Measurements from ENCODE around the gene VANGL1.

Gene VANGL1

DNA sequence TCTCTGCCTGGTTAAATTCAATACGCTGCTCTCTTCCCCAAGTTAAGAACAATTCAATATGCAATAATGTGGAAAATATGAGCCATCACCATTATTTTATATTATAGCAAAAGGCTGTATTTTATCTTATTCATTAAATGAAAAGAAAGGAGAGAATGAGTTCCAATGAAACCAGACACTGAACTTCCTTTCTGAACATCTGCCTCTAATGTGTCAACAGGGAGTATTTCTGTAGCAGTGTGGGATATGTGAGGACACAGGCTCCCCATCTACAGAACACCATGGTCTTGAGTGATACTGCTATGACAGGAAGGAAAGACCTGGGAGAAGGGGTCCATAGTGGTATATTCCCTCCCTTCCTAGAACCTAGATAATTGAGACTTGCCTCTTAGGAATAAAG lies 80.5 kb downstream of the VANGL1 start:
- ATAC-seq, result no peak
- H3K27ac Mint-ChIP-seq, result no peak overlapping the region
- no peak for DNase-seq (ENCODE audit: low spot score in 2 of 2)
- H3K4me3 Mint-ChIP-seq, result no peak overlapping the region
- H3K9me3 Mint-ChIP-seq, result no peaks in the 10 kb centered on the region
- H3K36me3 Mint-ChIP-seq, result no peaks in the 10 kb centered on the region
- H3K4me1 Mint-ChIP-seq, result no peaks in the 10 kb centered on the region

GRCh38 chr1:115723756-115724155 lies 82.0 kb downstream of the VANGL1 start:
- no peak for ATAC-seq
- Mint-ChIP-seq H3K4me3 (no peak overlapping the region), H3K27ac (no peak overlapping the region), H3K4me1 (no peaks in the 10 kb centered on the region), H3K9me3 (no peaks in the 10 kb centered on the region), H3K36me3 (no peaks in the 10 kb centered on the region)
- no peak for DNase-seq (ENCODE audit: low spot score in 2 of 2)

DNA sequence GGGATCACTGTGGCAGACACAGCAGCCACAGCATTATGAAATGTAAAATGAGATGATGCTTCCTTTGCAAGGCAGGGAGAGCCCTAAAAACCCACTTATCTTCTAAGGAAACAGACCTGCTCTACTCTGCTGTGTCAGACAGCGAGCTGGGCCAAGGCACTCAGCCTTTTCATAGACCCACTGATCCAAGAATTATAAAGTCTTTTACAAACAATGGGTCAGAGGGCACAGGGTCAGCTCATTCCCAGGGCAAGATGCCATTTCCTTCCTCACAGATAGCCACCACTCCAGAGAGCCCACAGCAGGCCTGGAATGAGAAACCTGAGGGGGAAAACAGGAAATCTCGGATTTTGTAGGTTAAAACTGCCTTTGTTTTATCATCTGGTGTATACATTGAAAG lies 83.8 kb downstream of the VANGL1 start:
- Mint-ChIP-seq H3K27ac (no peak overlapping the region), H3K36me3 (no peaks in the 10 kb centered on the region), H3K9me3 (no peaks in the 10 kb centered on the region), H3K4me1 (no peaks in the 10 kb centered on the region), H3K4me3 (no peak overlapping the region)
- no peak for DNase-seq (ENCODE audit: low spot score in 2 of 2)
- no peak for ATAC-seq

- no peaks in the 10 kb centered on the region for H3K36me3 Mint-ChIP-seq
- H3K4me3 Mint-ChIP-seq, result no peak overlapping the region
- no peak for ATAC-seq
- H3K9me3 Mint-ChIP-seq, result no peaks in the 10 kb centered on the region
- DNase-seq (ENCODE audit: low spot score in 2 of 2), result no peak
- no peaks in the 10 kb centered on the region for H3K4me1 Mint-ChIP-seq
- no peak overlapping the region for H3K27ac Mint-ChIP-seq
Observed at GRCh38 chr1:115726161-115726560, 84.4 kb downstream of the VANGL1 start.

DNA sequence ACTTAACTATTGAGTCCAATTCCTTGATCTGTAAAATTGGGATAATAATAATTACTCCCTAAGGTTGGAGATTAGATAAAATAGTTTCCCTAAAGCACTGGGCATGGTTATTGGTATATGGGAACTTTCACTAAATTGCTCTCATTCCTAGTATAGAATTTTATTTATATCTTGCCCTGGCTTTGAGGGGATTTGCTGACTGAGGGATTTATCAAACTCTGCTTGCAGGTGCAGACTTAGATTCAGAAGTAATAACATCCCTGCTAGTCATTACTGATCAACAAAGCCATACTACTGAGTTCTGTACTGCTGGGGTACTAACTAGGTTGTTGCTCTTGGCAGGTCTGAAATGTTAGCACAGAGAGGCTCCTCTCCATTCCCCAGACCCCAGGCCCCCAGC lies 84.8 kb downstream of the VANGL1 start:
- Mint-ChIP-seq H3K4me1 (no peaks in the 10 kb centered on the region), H3K4me3 (no peak overlapping the region), H3K27ac (no peak overlapping the region), H3K36me3 (no peaks in the 10 kb centered on the region), H3K9me3 (no peaks in the 10 kb centered on the region)
- DNase-seq (ENCODE audit: low spot score in 2 of 2) (no peak), ATAC-seq (no peak)

- no peaks in the 10 kb centered on the region for H3K9me3 Mint-ChIP-seq
- H3K4me3 Mint-ChIP-seq, result no peak overlapping the region
- ATAC-seq, result no peak
- DNase-seq (ENCODE audit: low spot score in 2 of 2), result no peak
- H3K4me1 Mint-ChIP-seq, result no peaks in the 10 kb centered on the region
- H3K27ac Mint-ChIP-seq, result no peak overlapping the region
- no peaks in the 10 kb centered on the region for H3K36me3 Mint-ChIP-seq
Observed at GRCh38 chr1:115727706-115728249, 86.0 kb downstream of the VANGL1 start.

DNA sequence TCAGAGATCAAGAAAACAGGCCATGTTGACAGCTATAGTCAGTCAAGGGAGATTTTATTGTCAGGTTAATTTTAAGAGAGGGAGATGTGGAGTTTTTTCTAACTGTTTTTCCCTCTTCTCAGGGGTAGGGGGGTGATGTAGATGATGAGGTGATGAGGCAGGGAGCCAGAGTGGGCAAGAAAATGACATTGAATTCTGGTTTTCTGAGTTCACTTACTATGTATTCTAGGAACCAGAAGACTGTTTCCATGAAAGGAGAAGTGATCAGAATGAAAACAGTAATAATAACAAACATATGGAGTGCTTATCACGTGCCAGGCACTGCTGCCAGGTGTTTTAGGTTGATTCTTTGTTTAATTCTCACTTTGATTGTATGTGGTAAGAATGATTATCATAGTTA lies 86.6 kb downstream of the VANGL1 start:
- H3K27ac Mint-ChIP-seq, result no peak overlapping the region
- ATAC-seq (no peak), DNase-seq (ENCODE audit: low spot score in 2 of 2) (no peak)
- no peaks in the 10 kb centered on the region for H3K36me3 Mint-ChIP-seq
- H3K4me1 Mint-ChIP-seq, result no peaks in the 10 kb centered on the region
- no peak overlapping the region for H3K4me3 Mint-ChIP-seq
- no peaks in the 10 kb centered on the region for H3K9me3 Mint-ChIP-seq

GRCh38 chr1:115729756-115730155 lies 88.0 kb downstream of the VANGL1 start:
- Mint-ChIP-seq H3K27ac (no peak overlapping the region), H3K36me3 (no peaks in the 10 kb centered on the region), H3K4me1 (no peaks in the 10 kb centered on the region), H3K9me3 (no peaks in the 10 kb centered on the region), H3K4me3 (no peak overlapping the region)
- no peak for DNase-seq (ENCODE audit: low spot score in 2 of 2)
- ATAC-seq, result no peak

DNA sequence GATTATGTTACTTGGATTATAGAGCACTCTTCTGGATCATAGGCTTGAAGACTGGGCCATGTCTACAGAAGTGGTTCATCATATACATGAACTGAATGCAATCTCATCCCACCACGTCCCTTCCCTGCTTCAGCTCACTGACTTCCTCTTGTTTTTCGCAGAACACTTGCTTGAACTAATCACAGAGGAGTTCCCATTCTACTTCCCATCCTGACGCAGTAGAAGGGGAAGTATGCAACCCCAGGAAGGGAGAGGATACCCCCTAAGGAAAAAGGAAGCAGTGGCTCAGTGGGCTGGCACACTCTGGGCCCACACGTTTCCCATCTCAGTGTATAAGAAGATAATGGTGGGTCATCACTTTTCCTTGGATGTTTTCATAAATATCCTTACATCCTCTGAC lies 90.5 kb downstream of the VANGL1 start:
- ATAC-seq, result no peak
- H3K36me3 Mint-ChIP-seq, result no peaks in the 10 kb centered on the region
- no peak for DNase-seq (ENCODE audit: low spot score in 2 of 2)
- H3K4me3 Mint-ChIP-seq, result no peak overlapping the region
- H3K9me3 Mint-ChIP-seq, result no peaks in the 10 kb centered on the region
- no peak overlapping the region for H3K27ac Mint-ChIP-seq
- H3K4me1 Mint-ChIP-seq, result no peaks in the 10 kb centered on the region

GRCh38 chr1:115740811-115741210 lies 99.0 kb downstream of the VANGL1 start:
- Mint-ChIP-seq H3K9me3 (no peaks in the 10 kb centered on the region), H3K4me3 (no peak overlapping the region), H3K4me1 (no peaks in the 10 kb centered on the region), H3K27ac (no peak overlapping the region), H3K36me3 (no peaks in the 10 kb centered on the region)
- DNase-seq (ENCODE audit: low spot score in 2 of 2) (no peak), ATAC-seq (no peak)

GRCh38 chr1:115744646-115745275 lies 103.0 kb downstream of the VANGL1 start:
- H3K36me3 Mint-ChIP-seq, result no peaks in the 10 kb centered on the region
- no peaks in the 10 kb centered on the region for H3K9me3 Mint-ChIP-seq
- ATAC-seq (no peak), DNase-seq (ENCODE audit: low spot score in 2 of 2) (no peak)
- no peak overlapping the region for H3K27ac Mint-ChIP-seq
- no peaks in the 10 kb centered on the region for H3K4me1 Mint-ChIP-seq
- no peak overlapping the region for H3K4me3 Mint-ChIP-seq

DNA sequence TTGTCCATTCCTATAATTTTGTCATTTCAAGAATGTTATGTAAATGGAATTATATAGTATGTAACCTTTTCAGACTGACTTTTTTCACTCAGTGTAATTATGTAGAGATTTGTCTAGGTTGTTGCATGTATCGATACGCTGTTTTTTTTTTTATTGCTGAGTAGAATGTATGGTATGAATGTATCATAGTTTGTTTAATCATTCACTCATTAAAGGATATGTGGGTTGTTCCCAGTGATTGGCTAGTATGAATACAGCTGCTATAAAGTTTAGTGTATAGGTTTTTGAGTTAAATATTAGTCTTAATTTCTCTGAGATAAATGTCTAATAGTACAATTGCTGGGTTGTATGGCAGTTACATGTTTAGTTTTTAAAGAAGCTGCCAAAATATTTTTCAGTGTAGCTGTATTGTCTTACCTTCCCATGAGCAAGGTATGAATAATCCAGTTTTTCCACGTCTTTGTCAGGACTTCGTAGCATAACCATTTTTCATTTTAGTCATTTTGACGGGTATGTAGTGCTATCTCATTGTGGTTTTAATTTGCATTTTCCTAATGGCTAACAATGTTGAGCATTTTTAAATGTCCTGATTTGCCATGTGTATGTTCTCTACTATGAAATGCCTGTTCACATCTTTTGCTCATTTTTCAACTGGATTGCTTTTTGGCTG lies 104.4 kb downstream of the VANGL1 start:
- no peaks in the 10 kb centered on the region for H3K36me3 Mint-ChIP-seq
- no peak overlapping the region for H3K4me3 Mint-ChIP-seq
- no peaks in the 10 kb centered on the region for H3K4me1 Mint-ChIP-seq
- no peaks in the 10 kb centered on the region for H3K9me3 Mint-ChIP-seq
- ATAC-seq, result no peak
- no peak overlapping the region for H3K27ac Mint-ChIP-seq
- DNase-seq (ENCODE audit: low spot score in 2 of 2), result no peak

All from stimulated activated effector memory CD8-positive, alpha-beta T cell treated with anti-CD3 and anti-CD28 coated beads, Interleukin-12 subunit alpha, Interleukin-12 subunit beta, amount 100 ng/mL, for 72 hours (primary cell).